A172 (cell line): Measurements from ENCODE around the gene IL31RA. TPM values are rescaled to one million over a fixed set of nuclear protein-coding genes. Genes with fewer than 3 reads are reported as not detected.

Experiments
- DNase-seq: peaks from one replicate; pipeline ENCODE4 v3.0.0-alpha.2; 2015; ENCODE audit warnings: low spot score
- total RNA-seq: library from RNA; depleted of rRNA; stranded (reverse); fragments of >200 nt; shearing (Covaris generic); gene quantifications from 2 replicates; pipeline ENCODE4 v1.2.3, GENCODE V29; 2014

Gene IL31RA
- total RNA-seq, 1 experiment from 2014 or later: 2.6 TPM

GRCh38 chr5:55900776-55901175 is 49.6 kb downstream of the IL31RA start:
- no peak for DNase-seq

DNA sequence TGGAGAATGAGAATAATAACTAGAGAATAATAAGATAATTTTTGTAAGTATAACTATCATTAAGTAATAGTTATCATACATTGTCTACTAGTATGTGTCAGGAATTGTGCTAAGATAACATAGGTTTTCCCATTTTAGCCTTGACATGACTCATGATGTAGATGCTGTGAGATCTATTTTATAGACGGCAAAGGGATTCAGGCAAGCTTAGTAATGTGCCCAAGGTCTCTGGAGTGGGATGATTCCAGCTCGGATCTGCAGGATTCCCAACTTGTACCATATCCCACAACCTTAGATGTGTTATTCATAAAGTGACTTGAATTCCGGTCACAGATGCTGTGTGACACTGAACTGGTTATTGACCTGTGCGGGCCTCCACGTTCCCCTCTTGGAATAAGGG is 51.5 kb downstream of the IL31RA start:
- DNase-seq: peak; percentile 51

DNA sequence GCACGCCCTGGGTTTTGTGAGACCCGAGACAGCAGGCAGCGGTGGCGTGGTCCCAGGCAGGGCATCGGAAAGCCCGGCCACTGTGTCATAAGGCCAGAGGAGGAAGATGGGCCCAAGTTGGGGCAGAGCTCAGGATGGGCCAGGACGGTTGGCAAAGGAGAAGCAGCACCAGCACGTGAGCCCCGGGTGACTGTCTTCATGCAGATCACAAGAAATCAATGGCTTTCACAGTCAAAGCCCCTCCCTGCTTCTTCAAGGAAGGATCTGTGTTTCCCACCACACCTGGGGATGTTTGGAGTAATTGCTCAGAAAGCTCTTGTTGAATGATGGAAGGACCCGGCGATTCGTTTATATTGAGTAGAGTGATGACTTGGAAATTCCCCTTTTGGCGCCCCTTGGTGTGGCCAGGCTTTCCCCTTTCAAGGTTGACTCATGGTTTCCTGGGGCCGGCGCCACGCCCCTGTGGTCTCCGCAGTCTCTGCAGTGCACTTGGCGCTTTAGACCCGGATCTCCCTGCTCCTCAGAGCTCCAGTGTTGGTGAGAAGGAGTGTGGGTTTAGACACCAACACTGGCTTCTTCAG is 52.1 kb downstream of the IL31RA start:
- peak; percentile 92 for DNase-seq

DNA sequence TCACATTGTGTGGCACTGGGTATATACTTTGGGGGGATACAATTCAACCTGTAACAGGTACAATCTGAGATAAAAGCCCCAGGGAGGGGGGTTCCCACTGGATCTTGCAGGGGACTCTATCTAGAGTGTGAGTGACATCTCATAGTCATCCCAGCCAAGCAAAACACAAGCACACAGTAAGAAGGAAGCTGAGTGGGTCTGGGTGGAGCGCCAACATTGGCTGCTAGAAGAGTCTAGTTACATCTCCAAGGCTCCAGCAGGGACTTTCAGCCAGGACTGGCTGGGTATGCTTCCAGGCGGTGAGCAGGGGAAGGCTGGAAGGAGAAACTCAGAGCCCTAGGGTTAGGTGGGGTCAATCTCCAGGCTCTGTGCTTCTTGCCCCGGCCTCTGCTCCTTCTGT is 53.0 kb downstream of the IL31RA start:
- DNase-seq: peak; percentile 49

DNA sequence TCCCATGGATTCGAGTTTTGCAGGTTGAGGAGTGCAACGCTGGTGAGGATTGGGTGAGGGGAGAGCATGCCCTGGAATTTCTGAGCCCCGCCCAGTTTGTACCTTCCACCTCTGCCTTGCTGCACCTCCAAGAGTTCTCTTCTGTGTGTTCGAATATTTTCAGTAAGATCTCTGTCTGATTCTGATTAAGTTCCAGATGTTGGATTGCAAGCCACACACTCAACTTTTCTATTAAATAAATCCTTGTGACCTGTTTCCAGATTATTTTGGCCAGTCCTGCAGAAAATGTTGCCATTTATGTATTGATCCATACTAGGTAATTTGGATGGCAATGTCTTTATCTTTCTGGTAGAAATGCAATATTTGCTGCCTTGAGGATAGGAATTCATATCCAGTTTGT is 54.1 kb downstream of the IL31RA start:
- DNase-seq: no peak

DNA sequence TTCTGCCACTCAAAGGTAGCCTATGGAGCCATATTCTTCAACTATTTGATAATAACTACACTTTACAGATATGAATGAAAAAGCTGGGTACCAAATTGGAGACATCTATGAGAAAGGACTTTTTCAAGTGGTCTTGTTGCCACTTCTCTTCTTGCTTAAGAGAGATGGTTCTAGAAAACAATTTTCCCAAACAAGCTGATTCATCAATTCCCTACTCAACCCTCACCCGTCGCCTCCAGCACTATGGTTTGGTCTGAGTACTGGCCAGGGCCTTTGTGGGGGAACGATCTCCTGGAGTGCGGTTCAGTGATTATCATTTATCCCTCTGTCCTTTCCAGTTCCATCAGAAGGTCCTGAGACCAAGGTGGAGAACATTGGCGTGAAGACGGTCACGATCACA is 56.8 kb downstream of the IL31RA start:
- DNase-seq: no peak

GRCh38 chr5:55908804-55909203 is 57.6 kb downstream of the IL31RA start:
- no peak for DNase-seq

- no peak for DNase-seq
Observed at GRCh38 chr5:55911784-55912653, 60.9 kb downstream of the IL31RA start.

DNA sequence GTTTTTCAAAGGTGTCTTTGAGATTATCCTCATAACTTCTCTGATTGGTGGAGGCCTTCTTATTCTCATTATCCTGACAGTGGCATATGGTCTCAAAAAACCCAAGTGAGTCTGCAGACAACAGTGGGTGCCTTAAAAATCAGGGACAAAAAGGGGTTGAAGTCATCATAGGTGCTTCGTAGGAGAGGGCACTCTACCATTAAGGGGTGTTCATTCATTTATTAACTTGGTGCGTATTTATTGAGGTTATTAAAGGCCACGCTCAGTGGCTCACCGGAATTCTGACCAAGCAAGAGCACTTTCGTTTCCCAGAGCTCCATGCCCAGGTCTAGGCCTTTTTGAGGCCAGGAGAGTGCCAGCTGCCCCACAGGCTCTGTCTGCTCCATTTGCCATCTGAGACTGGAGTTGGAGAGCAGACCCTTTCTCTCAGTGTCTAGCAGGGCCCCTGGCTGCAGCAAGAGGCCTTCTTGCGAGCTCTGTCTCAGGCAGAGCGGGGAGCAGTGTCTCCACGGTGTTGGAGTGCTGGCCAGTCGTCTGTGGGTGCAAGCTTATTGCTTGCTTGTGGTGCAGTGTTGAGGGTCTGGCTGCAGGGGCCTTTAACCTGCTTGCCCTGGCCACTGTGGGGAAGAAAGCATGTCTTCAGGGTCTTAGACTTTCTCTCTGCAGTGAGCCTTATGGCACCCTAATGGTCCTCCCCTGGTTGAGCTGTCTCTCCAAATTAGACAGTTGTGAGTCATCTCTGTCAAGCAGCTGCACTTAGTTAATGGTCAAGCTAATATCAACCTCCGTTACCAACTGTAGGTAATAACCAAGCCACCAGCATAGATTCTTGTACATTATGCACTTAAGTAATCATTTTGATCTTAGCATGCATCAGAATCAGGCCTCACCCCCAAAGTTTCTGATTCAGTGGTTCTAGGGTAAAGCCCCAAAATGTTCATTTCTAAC is 62.6 kb downstream of the IL31RA start:
- DNase-seq: no peak

GRCh38 chr5:55914971-55915370 is 63.8 kb downstream of the IL31RA start:
- no peak for DNase-seq

DNA sequence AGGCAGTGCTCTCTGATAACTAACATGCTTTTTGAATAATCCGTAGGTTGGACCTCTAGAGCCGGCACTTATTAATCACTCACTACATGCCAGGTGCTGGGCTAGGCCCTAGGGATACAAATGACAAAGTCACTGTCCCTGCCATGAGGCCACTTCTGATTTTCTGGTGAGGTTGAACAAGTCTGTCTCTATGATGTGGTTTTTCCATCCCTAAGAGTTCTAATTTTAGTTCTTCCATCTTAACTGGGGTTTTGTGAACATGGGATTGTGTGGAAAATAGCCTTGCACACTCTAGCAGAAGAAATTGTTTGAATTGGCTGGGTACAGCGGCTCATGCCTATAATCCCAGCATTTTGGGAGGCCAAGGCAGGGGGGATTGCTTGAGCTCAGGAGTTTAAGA is 64.6 kb downstream of the IL31RA start:
- no peak for DNase-seq

DNA sequence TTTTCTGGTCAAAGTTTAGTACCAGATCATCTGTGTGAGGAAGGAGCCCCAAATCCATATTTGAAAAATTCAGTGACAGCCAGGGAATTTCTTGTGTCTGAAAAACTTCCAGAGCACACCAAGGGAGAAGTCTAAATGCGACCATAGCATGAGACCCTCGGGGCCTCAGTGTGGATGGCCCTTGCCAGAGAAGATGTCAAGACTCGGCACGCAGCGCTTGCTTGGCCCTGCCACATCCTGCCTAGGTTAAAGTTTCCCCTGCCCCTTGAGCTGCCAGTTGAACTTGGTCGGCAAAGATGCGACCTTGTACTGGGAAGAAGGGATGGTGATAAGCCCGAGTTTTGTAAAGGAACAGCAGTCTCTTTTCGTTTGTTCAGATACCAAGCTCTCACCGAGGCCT is 65.8 kb downstream of the IL31RA start:
- DNase-seq: no peak

DNA sequence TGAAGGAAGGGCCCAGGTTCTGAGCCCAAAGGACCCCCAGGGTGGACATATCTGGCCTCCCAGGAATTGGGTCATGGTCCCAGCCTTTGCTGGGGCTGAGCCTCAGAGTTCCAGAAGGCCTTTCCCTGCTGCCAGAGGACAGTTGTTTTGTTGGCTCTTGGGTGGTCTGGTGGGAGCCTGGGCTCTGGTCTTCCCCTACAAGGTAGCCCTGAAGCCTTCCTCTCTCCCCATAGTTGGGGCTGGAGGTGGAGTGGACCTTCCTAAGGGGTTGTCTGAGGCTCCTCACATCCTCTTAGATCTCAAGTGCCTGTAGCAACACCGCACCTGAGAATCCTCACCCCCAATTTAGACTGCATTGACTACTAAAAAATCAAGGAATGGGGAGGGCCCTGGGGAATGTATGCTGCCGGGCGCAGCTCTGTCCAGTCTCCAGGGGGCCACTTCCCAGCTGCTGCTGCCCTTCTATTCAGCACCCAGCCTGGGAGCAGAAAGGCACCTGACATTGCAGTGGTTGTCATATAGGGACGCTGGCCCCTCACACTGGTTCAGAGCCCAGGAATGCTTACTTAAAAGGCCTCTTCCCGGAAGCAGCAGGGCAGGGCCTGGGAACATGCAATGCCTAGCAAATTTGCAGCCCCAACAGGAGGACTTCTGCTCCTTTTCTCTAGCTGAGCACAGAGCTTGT is 66.4 kb downstream of the IL31RA start:
- no peak for DNase-seq

GRCh38 chr5:55918087-55919035 is 67.2 kb downstream of the IL31RA start:
- no peak for DNase-seq

GRCh38 chr5:55919625-55920024 is 68.5 kb downstream of the IL31RA start:
- DNase-seq: no peak

GRCh38 chr5:55920784-55921183 is 69.6 kb downstream of the IL31RA start:
- DNase-seq: peak; percentile 14

DNA sequence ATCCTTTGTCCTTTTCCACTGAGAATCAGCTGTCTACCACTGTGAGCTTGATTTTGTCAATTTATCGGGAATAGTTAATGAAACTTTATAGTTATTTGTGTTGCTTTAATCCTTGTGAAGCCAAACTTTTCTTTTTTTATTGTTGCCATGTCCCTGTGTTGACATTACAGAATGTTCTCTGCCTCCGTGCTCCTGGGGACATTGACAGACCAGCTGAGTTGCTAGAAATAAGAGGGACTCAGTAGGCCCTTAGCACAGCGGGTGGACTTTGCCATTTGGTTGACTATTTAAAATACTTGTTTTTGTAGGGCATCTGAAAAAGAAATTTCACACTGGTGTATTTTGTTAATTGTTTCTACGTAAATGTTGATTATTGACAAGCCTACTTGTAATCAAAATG is 70.5 kb downstream of the IL31RA start:
- DNase-seq: no peak

DNA sequence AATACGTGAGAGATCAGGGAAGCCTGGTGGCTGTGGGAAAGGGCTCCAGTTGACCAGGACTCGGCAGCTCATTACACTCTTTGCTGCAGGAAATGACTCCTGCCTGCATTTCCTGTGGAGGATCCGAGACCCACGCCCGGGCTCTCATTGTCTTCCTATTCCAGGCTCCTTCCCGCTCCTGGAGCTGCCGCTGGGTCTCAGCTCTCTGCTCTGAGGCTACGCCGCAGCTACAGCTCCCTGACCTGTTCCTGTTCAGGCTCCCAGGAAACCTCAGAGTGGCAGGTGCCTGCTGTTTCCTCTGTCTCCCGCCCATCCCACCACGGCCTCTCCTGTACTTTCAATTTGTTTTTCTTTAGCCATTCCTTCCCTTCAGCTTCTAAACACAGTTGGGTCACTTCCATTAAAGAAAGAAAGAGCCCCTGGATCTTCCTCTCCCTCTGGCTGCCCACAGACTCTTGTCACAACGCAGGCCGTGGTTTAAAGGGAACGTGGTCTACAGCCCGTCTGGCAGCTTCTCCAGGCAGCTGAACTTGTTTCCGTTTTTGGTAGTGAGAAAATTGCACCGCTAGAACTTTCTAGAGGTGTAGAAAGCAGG is 72.1 kb downstream of the IL31RA start:
- peak; percentile 49 for DNase-seq

DNA sequence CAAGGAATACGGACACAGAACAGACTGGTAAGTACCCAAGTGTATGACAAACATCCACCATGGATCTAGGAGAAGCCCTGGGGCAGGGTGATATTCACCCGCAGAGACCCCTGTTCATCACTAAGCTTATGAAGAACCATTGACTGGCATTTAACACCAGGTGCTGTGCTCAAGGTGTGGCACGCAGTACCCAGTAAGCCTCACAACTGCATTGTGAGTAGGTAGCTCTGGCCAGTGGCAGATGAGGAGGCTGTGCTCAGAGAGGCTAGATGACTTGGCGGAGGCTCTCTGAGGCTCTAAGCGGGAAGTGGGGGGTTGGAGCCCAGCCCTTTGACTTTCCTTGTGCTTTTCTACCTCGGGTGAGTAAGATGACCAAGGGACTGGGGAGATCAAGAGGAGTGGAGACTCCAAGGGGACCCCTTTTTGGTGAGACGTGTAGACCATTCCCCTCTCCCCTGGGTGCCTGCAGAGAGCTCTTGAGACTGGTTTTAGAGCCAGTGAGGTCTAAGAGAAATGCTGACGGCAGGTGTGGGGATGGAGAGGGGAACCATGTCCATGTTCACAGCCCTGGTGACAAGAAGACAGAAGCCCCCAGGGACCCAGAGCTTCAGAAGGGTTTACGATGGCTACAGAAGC is 72.8 kb downstream of the IL31RA start:
- DNase-seq: no peak

DNA sequence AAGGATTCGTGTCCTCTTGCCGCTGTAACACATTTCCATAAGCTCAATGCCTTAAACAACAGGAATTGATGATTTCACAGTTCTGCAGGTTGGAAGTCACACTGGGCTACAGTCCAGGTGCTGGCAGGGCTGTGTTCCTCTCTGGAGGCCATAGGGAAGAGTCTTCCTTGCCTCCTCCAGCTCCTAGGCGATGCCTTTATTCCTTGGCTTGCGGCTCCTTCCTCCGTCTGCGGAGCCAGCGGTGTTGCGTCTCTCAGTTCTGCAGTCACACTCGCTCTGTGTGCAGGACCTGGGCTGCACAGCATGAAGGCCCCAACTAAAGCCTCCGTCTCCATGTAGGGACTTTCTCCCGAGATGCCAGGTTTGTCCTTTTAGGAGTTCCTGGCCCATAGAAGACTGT is 73.6 kb downstream of the IL31RA start:
- no peak for DNase-seq
